BLaER1 treated with 17β-estradiol and CSF1 and Interleukin-3, amounts not matched to agents 10 nM and 100 nM (cell line): ENCODE measurements around the gene HSD17B2.

Experiments used
- H3K27ac ChIP-seq, 11 experiments: shearing (Covaris generic); formaldehyde crosslinking; 2 replicates each; pipeline ENCODE4 v1.8.1; 2022
- H3K27me3 ChIP-seq, 11 experiments: shearing (Covaris generic); formaldehyde crosslinking; 2 replicates each; pipeline ENCODE4 v1.8.1; 2022
- H3K36me3 ChIP-seq, 11 experiments: shearing (Covaris generic); formaldehyde crosslinking; 2 replicates each; pipeline ENCODE4 v1.8.1; 2022
- H3K4me1 ChIP-seq, 10 experiments: shearing (Covaris generic); formaldehyde crosslinking; 2 replicates each; pipeline ENCODE4 v1.8.1; 2022
- H3K4me2 ChIP-seq, 11 experiments: shearing (Covaris generic); formaldehyde crosslinking; 2 replicates each; pipeline ENCODE4 v1.8.1; 2022
- H3K4me3 ChIP-seq, 10 experiments: shearing (Covaris generic); formaldehyde crosslinking; 2 replicates each; pipeline ENCODE4 v1.8.1; 2022
- H3K9ac ChIP-seq, 11 experiments: shearing (Covaris generic); formaldehyde crosslinking; 2 replicates each; pipeline ENCODE4 v1.8.1; 2022
- H3K9me3 ChIP-seq, 11 experiments: shearing (Covaris generic); formaldehyde crosslinking; replicated peaks in 1 of 11; 2 replicates each; pipeline ENCODE4 v1.8.1; 2022
- H4K20me1 ChIP-seq, 11 experiments: shearing (Covaris generic); formaldehyde crosslinking; 2 replicates each; pipeline ENCODE4 v1.8.1; 2022
- Cebpa-rat ChIP-seq, 11 experiments: shearing (Covaris generic); IDR thresholded peaks; 2 replicates each; pipeline ENCODE4 v1.8.1; 2022

HSD17B2 gene

GRCh38 chr16:82146556-82146955 is 111.5 kb downstream of the HSD17B2 start:
- Histone ChIP-seq H3K27me3 (no peaks in the 10 kb centered on the region), H3K4me3 (no peak overlapping the region), H4K20me1 (peaks cover 0 to 12% (median 0%) of the 10 kb centered on the region in 11 experiments; a peak in 5 of 22 replicates), H3K9me3 (peaks cover 0 to 12% (median 8%) of the 10 kb centered on the region in 11 experiments; a peak in 11 of 22 replicates), H3K9ac (no peak overlapping the region), H3K4me2 (no peak overlapping the region), H3K27ac (no peak overlapping the region), H3K36me3 (peaks cover 52 to 65% (median 62%) of the 10 kb centered on the region in 11 experiments), H3K4me1 (peaks cover 0 to 11% (median 5%) of the 10 kb centered on the region in 10 experiments; a peak in 8 of 20 replicates)
- no peak for TF ChIP-seq Cebpa-rat (IDR thresholded peaks at IDR 0.05)

- Histone ChIP-seq H3K4me2 (no peak overlapping the region), H3K4me1 (peaks cover 0 to 11% (median 5%) of the 10 kb centered on the region in 10 experiments; a peak in 8 of 20 replicates), H4K20me1 (peaks cover 0 to 15% (median 0%) of the 10 kb centered on the region in 11 experiments; a peak in 6 of 22 replicates), H3K9me3 (peaks cover 0 to 12% (median 8%) of the 10 kb centered on the region in 11 experiments; a peak in 11 of 22 replicates), H3K36me3 (peaks cover 53 to 69% (median 66%) of the 10 kb centered on the region in 11 experiments), H3K9ac (no peak overlapping the region), H3K4me3 (no peak overlapping the region), H3K27ac (no peak overlapping the region), H3K27me3 (no peaks in the 10 kb centered on the region)
- no peak for TF ChIP-seq Cebpa-rat (IDR thresholded peaks at IDR 0.05)
Observed at GRCh38 chr16:82146957-82147356, 111.9 kb downstream of the HSD17B2 start.

- H3K4me2 ChIP-seq: no peak overlapping the region
- H3K27me3 ChIP-seq: no peaks in the 10 kb centered on the region
- H3K9ac ChIP-seq: no peak overlapping the region
- peaks cover 0 to 12% (median 8%) of the 10 kb centered on the region in 11 experiments; a peak in 11 of 22 replicates for H3K9me3 ChIP-seq
- H3K4me3 ChIP-seq: no peak overlapping the region
- peaks cover 59 to 75% (median 72%) of the 10 kb centered on the region in 11 experiments for H3K36me3 ChIP-seq
- peaks cover 0 to 16% (median 5%) of the 10 kb centered on the region in 10 experiments; a peak in 8 of 20 replicates for H3K4me1 ChIP-seq
- TF ChIP-seq Cebpa-rat (IDR thresholded peaks at IDR 0.05): no peak
- peaks cover 0 to 21% (median 3%) of the 10 kb centered on the region in 11 experiments; a peak in 11 of 22 replicates for H4K20me1 ChIP-seq
- H3K27ac ChIP-seq: no peak overlapping the region
Observed at GRCh38 chr16:82147546-82147945, 112.5 kb downstream of the HSD17B2 start.
